HG03460 (cell line): ENCODE results near the gene ADGRB3.

Experiments used
- ATAC-seq: cut with Tn5 transposase; IDR thresholded peaks from one replicate; pipeline ENCODE4 v1.9.1; 2021; ENCODE audit not compliant: unreplicated experiment

Gene ADGRB3

DNA sequence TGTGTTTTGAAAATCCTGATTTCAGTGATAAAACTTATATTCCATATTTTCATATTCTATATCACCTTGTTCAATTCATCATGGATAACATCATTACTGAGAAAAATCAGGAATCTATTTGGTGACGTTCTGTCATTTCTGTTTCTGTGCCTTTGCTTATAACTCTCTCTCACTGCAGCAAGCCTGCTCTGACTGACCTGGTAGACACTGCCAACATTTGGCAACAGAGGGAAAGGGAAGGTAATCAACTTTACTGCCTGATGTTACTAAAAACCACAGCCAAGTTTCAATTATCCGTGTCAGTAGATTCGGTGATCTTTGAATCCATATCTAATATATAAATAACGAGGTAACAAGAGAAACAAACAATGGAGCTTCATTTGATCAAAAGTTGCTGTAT is 659.8 kb downstream of the ADGRB3 start:
- no peak for ATAC-seq

DNA sequence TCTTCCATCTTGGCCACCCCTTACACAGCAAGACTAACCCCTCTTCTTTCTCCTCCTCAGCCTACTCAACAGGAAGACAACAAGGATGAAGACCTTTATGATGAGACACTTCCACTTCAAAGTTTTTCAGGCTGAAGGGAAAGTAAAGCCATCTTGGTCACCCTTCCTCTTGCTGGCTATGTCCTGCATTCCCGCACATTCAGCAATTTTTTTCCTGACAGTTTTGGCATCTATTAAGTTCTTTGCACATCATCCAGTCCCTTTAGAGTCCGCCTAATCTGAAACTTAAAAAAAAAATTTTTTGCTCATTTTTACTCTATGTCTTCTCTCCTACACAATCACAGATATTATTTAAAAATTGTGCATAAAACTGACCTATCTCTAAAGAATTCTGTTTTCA is 668.3 kb downstream of the ADGRB3 start:
- no peak for ATAC-seq

DNA sequence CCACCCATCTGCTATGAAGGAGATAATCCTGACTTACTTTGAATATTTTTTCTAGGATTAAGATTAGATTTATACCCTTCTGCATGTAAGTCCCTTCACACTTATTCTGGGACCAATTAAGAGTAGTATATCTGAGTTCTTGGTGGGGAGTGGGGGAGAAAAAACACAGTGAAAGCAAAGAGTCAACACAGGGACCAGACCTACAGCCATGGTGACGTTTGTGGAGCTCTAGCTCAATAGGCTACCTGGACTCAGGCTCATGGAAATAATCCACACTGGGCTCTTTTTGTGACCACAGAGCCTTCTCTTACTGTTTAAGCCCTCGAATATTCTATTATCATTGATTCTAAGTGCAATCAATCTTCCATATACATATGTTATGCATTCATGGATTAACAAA is 670.4 kb downstream of the ADGRB3 start:
- no peak for ATAC-seq

DNA sequence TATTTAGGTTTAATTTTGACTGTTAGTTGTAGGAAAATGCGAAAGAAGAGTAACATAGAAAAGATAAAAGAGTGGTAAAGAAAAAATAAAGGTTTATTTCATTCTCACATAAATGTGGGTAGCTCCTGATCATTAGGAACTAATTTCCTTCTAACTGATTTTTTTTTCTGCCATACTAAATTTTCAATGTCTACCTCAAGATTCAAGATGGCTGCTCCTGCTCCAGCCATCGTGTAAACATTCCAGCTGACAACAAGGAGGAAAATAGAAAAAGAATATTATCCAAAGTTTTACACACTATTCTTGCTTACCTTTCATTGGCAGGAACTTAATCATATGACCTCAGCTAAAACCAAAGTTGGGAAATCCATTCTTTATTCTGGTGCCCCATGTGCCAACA is 673.5 kb downstream of the ADGRB3 start:
- no peak for ATAC-seq

DNA sequence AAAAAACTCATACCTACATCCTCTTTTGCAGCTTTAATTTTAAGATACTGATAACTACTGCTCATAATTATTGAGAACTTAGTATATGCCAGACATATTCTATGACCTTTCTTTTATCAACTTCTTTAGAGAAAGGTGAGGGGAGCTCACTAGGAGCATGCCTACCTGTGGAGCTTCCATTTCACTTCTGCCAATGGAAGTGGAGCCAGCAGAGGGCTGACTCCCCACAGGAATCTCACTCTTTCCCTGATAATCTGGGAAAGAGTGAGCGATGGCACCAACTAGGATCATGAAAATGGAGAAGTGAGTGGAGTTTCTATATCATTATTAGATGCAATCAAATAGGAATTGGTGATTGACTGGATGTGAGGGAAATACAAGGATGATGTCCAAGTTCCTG is 676.8 kb downstream of the ADGRB3 start:
- no peak for ATAC-seq

DNA sequence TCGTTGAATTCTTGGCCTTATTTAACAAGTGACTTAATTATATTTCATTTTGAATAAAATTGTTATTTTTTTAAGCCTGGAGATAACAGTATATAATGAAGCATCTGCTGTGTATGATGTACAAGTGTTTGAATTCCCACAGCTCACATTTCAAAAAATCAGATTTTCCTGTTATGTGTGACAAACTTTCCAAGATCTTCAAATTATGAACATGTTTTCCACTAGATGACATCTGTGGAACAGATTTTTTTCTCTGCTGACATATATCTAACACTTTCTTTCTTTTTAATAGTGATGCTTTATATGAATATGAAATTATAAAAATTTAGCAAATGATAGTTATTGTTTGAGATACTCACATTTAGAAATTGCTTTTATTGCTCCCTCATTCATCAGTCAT is 678.9 kb downstream of the ADGRB3 start:
- ATAC-seq = no peak

DNA sequence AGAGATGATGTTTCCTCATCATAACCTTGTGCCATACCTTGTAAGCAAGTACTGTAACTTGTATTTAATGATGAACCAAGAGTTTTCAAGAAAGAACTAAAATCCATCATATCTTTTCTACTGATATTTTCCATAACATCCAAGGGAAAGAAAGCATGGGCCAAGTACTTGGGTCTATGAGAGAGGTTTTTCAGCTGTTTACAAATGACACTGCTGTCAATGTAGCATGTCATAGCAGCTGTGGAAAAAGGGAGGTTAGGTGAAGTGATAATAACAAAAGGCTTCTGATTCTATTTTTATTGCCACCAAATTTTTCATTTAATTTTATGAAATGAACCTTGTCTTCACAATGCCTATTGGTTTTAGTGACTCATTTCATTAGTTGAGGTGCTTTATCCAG is 679.4 kb downstream of the ADGRB3 start:
- no peak for ATAC-seq

DNA sequence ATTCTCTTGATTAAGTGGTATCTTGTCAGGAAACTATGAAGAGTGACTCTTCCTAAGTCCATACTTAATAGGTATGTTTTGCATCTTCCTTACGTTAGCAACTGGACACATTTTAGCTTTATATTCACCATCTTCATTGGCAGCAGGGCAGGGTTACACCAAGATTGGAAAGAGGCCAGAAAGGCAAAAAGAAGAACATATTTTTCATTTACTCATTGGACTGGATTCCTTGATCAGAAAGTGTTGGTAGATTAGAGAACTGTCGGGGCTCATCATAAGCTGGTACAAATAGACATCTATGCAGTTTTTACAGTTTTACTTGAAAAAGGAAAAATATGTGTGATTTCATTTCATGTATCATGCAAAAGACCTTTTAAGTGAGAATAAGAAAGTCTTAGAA is 696.8 kb downstream of the ADGRB3 start:
- no peak for ATAC-seq

DNA sequence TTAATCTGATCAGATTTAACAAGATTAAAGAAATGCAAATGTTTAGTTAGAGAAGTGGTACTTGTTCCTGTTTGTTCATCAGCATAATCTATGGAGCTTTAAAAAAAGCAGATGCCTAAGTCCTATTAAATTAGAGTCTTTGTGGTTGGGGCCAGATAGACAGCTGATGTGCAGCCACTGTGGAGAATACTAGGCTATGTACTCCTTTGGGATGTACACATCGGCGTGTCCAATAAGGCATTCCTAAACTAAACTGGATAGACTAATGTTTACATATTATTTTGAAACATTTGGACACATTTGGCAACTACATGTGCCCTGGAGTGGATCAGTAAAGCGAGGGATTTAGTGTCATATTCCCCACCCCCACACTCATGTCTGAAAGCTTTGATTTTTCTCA is 702.2 kb downstream of the ADGRB3 start:
- no peak for ATAC-seq

DNA sequence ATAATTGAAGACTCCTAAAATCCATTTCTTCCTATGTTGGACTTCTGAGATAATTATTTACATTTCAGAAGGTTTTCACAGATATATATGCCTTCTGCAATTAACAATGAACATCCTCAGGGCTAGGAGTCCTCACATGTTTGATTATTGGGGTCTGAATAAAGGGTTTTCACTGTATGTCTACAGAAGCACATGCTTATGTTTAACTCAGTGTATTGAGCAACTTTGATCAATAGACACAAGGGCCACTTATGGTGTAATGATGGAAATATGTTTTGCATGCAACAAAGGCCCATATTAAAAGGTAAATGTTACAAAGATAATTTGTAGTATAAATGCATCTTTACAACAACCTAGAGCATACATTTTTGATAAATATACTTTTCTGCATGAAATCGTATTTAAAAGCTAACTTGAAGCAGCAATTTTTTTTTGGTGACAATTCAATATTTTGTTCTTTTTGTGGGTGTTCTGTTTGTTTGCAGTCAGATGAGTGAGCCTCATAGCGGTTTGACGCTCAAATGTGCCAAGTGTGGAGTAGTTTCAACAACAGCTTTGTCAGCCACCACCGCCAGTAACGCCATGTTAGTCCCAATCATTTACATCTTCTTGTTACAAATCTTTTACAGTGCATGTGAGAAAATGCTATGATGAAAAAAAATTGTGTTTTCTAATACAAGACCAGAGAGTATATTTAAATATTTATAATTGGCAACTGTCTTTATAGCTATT is 703.5 kb downstream of the ADGRB3 start:
- ATAC-seq = no peak

DNA sequence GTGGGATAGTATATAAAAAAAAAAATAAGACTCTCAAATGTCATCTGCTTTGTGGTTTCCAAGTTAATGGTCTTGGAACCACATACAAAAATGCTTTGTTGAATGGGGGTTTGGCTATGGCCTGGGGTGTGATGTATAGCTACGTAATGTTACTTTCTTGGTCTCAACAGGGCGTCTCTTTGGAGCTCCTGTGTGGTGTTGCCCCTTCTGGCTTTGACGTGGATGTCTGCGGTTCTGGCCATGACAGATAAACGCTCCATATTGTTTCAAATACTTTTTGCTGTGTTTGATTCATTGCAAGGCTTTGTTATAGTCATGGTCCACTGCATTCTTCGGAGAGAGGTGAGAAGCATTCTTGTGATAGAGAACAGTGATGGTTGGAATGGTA is 704.1 kb downstream of the ADGRB3 start:
- no peak for ATAC-seq

DNA sequence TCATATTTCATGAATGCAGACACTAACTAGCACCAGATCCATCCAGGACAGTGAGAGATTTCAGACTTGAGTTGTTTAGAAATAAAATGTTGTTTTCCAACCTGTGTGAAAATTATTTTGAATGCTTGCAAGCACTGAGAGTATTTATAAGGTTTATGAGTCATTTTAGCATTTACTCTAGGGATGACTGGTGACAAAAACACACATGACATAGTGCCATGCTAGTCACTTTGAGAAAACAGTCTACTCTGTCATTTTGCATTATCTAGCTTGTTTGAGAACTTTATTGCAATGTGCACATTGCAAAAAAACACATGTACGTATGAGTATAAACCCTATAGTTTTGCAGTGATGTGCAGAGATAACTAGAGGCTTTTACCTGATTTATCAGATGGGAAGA is 705.1 kb downstream of the ADGRB3 start:
- ATAC-seq = no peak

DNA sequence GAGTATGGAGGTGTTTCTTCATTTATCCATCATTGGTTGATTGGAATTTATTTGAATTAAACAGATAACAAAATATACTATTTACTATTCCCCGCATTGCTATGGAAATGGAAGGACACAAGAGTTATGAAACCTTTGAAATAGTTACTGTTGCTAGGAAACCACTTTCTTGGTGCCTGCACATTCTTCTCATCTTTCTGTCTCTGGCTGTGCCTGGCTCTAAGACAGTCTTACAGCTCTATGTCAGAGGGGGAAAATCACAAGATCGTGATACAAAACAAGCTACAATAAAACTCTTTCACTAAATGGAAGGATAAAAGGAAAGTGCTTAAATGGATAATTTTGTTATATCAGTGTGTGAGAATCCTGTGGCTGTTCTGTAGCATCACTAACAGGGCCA is 708.8 kb downstream of the ADGRB3 start:
- no peak for ATAC-seq

DNA sequence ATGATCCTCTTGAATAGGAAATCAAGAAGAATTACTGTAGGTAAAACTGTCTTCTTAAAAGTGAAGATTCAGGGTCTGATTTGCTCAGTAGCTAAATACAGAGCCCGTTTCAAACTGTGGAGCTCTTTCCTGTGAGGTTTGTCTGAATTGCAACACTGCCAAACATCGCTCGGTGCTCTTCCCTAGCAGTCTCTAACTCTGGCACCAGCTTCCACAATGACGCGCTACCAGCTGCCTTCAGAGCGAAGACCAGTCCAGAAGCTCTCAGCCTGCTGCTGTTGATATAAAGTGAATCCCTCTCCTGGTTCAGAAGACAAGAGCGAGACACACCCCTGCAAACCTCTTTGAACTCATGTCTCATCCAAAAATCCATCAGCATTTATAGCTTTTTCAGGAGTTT is 714.7 kb downstream of the ADGRB3 start:
- no peak for ATAC-seq

DNA sequence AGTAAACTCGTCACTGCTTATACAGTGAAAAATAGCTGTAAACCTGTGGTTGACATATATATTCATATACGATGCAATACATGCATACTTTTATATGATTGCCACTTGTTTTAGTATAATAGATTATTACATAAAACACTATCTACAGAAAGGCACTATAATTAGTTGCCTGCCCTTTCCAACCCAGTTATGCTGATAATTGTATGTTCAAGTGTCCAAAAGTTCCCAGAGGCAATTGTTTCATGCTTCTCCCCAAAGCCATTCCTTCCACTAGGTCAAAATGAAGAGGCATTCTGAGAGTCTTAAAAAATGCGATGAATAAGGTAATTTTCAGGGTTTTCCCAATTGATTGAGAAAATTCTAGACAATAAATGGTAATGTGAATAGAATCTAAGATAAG is 727.1 kb downstream of the ADGRB3 start:
- ATAC-seq = no peak

DNA sequence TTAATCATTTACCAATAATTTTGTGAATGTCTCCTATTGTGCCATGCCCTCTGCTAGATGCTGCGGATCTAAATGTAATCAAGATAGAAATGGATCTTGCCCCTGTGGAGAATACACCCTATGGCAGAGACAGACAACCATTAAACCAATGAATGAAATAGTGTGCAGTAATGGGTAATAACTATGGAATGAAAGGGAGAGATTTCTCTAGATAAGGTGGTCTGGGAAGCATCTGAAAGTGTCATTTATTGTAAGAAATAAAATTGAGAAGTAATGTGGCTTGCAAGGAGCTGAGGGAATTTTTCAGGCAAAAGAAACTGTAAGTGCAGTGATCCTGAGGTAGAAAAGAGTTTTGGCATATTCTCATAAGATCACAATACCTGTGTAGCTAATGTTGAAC is 731.7 kb downstream of the ADGRB3 start:
- no peak for ATAC-seq

DNA sequence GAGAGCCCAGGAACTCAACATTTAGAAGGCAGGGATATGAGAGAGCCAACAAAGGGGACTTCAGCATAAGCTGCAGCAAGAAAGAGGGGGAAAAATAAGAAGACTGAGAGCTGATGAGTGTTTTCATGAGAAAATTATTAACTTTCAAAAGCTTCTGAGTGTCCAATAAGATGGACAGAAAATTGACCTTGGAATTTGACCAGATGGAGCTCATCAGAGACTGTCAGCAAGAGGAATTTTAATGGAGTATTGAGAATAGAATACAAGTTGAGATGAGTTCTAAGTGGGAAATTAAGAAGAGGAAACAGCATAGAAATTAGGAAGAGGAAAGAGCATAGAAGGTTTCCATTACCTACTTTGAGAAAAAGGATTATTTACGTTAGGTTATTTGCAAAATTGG is 733.5 kb downstream of the ADGRB3 start:
- ATAC-seq = no peak

DNA sequence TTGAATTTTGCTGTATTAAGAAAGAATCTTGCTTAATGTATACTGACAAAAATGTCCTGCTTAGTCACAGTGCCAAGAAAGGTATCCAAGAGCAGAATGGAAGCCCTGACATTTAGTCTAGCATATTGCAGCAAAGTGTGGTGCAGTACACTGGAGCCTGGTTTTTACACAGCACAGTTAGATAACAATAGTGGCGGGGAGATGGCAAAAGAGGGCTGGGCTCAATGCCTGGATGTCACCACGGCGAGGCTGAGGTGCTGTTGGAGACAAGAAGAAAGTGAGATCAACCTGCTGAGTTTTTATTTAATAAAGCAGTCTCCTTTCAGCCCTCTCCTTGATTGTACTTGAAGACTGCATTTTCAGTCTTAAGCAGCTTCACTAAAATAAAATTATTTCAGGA is 735.7 kb downstream of the ADGRB3 start:
- ATAC-seq = no peak

DNA sequence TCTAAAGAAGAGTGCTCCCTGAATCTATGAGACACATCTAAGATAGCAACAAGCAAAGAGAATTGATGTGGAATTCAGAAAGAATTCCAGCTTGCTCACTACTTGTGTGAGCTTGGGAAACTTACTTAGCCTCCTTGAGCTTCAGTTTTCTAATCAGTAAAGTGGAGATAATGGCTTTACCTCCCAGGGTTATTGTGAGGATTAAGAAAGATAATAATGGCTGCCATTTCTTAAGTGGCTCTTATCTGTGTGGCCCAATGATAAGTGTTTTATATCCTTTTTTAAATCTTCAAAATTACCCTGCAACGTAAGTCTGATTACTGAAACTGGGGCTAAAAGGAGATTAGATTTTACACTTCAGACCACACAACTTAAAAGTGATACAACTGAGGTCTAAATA is 743.2 kb downstream of the ADGRB3 start:
- ATAC-seq = no peak

DNA sequence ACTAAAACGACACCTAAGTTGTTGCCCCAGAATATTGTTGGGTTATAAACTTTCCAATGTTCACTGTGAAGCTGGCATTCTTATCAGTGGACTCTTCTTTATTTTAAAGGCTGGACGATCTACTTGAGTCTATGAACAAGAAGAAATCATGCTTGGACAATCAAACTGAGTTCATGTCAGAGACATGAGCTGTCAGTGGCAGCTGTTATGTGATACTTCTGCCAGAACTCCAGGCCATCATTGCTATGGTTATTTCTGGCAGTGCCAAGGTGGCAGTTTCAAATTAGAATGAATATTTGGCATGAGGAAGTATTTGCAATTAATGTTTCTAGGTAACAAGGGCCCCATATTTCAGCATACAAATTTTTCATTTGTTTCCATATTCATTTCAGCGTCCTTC is 744.4 kb downstream of the ADGRB3 start:
- no peak for ATAC-seq

DNA sequence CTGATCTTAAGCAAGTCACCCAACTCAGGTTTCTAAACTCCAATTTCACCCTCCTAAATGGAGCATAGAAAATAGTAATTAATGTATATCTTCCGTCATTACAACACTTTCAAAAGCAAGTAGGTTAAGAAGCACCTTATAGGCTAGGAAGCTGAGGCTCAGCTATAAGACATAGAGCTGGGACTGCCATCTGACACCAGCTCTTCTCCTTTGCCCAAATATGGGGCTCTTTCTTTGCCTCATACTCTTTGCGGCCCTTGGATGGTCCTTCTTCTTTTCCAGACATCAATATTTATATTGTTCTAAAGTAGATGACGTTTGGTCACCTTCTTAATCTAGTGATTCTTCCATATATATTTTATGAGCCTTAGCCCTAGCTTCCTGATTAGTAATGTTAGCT is 748.5 kb downstream of the ADGRB3 start:
- no peak for ATAC-seq

DNA sequence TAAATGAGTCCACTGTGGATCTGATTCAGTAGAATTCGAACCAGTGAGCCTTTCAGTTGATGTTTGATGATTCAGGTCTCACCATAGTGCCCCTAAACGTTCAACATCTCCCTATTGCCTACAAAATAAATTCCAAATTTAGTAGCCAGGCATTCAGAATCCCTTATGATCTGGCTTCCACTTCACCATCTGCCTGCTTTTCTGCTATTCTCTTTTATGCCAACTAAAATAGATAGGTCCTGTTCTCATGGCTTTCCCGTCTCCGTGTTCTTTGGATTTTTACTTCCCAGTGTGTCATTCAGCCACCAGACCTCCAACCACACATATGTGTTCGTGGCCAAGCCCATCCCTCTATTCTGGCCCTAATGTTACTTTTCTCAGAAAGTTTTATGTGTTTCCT is 751.3 kb downstream of the ADGRB3 start:
- ATAC-seq = no peak

DNA sequence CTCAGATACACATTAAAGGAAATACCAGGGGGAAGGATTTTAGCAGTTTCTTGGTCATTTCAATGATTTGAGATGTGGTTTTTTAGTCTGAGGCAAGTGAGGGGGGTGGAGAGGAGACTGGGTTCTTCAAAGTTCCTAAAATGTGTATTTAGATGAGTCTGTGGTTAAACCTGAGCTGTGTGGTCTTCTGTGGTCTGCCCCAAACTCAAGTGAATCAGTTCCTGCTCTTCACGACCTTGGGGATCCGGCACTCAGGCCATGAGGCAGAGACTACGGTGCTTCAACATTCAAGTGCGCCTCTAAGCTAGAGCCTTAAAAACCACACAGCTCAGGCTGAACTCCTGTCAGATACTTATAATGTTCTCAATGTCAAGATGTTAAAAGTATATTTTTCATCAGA is 755.0 kb downstream of the ADGRB3 start:
- no peak for ATAC-seq

DNA sequence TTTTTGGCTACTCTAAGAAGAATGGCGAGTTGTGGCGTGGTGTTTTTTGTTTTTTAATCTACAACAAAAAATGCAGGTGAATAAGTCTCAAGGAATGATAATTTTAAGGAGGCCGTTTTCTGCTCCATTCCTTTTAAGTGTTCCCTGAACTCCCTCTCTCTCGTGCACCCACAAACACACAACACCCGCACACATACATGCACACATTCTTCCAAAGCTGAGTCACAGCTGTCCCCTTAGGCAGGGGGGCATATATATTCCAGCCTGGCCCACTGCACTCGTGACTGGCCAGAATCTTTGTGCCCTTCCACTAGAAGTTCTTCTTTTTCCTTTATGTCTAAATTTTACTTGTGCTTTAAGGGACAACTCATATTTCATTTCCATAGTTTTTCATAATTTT is 756.0 kb downstream of the ADGRB3 start:
- ATAC-seq = no peak
